HG03039 (cell line): ENCODE results near the gene CACTIN.
"Not testable (repeated sequence)": the region's sequence is repeated elsewhere in the genome, so short reads cannot be mapped to it uniquely, and the experiment has no call there.

Source experiments
- ATAC-seq: cut with Tn5 transposase; IDR thresholded peaks from one replicate; pipeline ENCODE4 v1.9.1; 2021; ENCODE audit warnings: mild to moderate bottlenecking, moderate library complexity; ENCODE audit not compliant: unreplicated experiment

CACTIN gene

DNA sequence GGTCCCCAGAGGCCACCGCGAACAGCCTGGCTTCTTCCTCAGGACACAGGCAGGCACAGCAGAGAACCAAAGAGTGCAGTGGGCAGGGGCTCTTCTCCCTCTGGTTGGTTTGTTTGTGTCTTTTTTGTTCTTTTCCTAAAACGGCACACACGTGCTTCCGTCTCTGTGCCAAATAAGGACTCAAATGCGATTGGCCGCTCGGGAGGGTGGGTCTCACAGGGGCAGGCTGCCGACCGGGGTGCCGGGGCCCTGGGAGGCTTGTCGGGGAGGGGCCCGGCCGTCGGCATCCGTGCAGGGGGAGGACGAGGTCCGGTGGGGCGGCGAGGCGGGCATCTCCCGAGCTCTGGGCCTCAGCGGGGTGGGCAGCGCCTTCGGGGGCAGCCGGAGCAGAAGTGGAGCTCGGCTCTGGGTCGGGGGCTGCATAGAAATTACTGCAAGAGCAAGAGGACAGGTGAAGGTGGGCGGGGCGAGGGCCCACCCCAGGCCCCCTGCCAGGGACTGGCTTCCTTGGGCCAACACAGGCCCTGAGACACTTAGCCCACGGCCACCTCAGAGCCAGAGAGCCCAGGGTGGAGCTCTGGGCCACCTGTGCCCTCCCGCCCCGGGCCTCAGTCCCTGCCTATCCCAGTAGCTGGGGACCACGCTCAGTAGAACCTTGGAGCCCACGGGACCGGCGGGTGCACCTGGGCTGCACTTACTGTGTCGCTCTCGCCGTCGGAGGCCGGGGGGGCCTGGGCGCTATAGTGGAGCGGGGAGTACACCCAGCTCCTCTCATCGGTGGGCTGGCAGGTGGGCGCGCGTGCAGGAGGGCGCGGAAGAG, 6.4 kb upstream of the CACTIN start:
- ATAC-seq: no peak

DNA sequence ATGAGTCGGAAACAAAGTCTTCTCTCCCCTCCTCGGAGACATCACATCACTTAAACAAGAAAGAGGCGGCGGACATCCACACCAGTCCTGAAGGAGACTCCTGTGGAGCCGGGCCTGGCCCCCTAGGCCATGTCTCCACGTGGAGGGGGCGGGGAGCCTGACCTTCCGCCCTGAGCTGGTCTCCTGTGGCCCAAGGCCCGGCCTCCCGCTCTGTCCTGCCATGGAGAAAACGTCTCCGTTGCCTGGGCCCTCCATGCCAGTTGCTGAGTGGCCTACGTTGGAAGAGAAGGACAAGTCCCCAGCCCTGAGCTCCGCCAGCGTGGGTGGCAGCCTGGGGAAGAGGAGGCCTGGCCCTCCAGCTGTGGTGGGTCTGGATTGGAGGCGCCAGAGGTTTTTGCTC, 5.5 kb upstream of the CACTIN start:
- no peak for ATAC-seq

DNA sequence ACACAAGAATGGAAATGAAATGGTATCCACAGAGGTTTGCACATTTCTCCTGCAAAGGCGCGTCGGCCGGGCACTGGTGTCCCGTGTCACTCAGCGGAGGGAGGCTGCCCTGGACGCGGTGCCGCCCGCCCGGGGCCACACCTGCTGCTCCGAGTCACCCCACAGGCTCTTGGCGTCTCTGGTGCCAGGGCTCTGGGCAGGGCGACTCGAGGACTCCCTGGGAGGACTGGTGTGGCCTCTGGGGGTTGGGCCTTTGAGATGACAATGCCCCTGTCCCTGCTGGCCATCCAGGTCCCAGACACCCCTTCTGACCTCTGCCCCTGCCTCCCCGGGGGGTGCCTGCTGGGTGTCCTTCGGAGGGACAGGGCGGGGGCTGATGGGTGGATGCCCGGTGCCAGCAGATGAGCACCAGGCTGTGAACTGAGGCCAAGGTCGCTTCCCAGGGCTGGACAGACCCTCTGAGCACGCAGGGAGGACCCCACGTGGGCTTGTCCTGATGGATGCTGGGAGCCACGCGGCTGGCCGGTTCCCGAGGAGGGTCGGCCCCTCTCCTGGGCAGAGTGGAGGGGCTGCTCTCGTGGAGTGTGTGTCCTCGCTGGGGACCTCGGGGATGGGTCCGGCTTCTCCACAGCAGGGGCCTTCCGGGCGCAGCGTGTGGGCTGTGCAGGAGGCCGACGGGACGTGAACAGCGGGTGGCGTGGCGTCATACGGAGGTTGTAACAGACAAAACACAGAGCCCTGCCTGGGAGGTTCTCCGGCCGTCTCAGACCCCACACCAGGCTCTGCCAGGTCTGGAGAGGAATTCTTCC, 4.7 kb upstream of the CACTIN start:
- no peak for ATAC-seq

DNA sequence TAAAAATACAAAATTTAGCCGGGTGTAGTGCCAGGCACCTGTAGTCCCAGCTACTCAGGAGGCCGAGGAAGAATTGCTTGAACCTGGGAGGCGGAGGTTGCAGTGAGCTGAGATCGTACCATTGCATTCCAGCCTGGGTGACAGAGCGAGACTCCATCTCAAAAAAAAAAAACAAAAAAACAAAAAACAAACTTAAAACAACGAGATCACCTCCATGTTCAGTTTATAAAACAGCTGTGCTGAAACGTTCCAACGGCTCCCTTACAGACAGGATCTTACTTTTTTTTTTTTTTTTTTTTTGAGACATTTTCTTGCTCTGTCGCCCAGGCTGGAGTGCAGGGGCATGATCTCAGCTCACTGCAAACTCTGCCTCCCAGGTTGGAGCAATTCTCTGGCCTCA, 2.2 kb upstream of the CACTIN start:
- ATAC-seq: not testable (repeated sequence)

DNA sequence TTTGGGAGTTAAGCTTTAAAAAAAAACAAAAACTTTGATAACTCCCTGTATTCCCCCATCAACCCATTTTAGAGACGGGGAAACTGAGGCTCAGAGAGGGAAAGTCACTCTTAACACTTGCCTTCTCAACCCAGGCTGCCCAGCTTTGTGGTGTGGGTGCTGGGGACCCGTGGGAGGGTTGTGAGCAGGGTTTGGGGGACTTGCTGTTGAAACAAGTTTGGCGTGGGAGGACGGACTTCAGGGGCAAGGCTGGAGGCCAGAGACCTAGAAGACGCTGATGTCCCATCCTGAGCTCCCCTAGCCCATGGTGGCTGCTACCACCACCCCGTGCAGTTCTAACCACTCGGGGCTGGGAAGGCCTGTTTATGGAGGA, 747 bp upstream of the CACTIN start:
- no peak for ATAC-seq

DNA sequence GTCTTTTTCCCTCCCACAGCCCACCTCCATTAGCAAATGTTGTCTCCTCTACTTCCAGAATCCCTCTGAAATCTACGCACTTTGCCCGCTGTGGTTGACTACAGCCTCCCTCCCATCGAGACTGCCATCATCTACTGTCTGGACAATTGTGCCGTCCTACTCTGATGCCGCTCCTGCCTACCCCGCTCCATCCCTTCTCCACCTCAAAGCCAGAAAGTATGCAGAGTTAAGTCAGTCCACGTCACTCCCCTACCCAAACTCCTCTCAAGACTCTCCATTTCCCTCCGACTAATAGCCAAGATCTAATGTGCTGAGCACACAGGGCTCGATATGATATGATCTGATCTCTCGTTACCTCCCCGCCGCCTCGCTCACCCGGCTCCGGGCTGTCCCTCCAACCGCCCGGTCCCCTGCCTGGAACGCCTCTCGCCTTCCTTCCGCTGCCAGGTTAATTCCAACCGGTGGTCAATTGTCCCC, 556 bp downstream of the CACTIN start:
- ATAC-seq: peak; percentile 10

DNA sequence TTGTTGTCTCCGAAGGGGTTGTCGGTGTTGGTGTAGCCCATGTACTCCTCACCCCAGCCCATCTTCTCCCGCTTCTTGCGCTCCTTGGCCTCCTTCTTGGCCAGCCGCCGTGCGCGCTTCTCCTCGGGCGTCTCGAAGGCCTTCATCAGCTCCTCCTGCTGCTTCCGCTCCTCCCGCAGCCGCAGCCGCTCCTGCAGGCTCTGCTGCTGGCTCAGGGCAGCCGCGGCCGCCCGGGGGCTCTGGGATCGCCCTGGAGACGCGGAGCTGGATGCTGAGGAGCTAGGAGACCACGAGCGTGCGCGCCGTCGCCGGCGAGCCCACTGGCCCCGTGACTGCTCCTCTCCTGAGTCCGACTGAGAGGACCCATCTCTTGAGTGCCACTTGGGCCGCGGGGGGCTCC, 2.9 kb downstream of the CACTIN start:
- no peak for ATAC-seq

DNA sequence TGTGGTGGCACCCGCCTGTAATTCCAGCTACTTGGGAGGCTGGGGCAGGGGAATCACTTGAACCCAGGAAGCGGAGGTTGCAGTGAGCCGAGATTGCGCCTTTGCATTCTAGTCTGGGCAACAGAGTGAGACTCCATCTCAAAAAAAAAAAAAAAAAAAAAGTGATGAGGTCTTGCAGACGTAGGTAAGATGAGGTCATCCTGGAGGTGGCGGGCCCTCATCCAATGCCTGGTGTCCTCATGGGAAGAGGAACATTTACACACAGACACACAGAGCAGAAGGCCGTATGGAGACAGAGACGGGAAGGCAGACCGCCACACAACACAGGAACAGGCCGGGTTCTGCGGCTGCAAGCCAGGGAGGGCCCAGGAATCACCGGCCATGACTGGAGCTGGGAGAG, 4.4 kb downstream of the CACTIN start:
- no peak for ATAC-seq

DNA sequence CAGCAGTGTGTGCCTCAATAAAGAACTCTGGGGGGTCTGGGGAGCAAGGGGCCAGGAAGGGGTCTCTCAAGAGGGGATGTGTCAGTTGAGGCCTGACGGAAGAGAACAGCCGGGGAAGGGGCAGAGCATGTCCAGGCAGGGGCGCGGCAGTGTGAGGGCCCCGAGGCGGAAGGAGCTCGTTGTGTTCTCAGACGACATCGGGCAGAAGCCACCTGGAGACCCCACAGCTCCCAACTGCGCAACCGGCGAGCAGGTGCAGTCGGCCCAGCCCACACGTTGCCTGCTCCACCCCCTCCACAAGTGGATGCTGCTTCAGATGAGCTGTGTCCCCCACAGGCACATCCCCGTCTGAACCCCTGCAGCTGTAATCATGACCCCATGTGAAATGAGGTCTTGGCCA, 4.9 kb downstream of the CACTIN start:
- ATAC-seq: no peak

DNA sequence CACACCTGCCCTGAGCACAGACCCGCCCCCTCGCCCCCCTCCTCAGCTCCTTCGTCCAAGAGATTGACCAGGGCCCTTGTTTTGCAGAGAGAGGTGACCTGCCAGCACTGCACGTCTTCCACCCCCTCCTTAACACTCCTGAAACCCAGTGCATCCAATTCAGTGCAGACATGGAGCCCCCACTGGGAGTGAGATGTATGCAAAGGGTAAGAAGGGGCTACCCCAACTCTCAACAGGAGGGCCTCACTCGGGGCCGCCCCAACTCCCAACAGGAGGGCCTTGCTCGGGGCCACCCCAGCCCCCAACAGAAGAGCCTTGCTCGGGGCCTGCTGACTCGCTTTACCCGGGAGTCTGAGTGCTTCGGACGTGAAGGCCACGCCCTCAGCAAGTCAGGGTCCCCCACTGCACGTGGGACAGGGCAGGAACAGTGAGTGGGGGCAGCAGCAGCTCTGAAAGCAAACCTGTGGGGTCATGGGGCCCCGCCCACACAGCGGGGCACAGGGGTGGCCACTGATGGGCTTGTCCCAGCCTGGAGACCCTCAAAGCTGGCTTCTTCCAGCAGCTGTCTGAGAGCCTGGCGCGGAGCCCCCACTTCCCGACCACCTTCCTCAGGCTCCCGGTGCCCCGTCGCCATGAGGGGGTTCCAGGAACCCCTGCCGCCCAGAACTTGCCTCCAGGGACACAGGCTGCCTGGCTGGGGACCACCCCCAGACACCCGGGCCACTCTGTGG, 5.6 kb downstream of the CACTIN start:
- ATAC-seq: no peak

DNA sequence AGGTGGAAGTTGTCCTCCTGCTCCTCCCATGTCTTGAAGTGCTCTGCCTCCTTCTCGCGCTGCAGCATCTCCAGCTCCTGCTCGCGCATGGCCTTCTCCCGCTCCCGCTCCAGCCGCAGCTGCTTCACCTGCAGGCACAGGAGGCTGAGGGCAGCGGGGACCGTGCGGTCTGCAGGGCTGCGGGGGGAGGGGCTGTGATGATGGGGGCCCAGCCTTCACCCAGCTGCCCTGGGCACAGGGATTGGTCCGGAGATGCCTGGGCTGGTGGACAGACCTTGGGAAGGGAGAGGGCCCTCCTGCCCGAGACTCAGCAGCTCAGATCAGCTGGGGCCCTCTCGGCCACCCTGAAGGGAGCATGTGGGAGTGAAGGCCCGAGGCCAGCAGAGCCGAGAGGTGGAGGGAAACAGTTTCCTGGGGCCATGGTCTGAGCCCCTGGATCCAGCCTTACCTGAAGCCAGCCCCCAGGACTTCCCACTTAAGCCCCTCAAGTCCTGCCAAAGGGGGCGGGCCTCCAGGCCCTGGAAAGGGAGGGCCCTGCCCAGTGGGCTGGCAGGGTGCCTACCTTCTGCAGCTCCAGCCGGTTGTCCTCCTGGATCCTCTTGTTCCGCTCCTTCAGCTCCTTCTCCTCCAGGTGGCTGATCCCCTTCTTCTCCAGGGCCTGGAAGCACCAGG, 6.3 kb downstream of the CACTIN start:
- ATAC-seq: no peak

DNA sequence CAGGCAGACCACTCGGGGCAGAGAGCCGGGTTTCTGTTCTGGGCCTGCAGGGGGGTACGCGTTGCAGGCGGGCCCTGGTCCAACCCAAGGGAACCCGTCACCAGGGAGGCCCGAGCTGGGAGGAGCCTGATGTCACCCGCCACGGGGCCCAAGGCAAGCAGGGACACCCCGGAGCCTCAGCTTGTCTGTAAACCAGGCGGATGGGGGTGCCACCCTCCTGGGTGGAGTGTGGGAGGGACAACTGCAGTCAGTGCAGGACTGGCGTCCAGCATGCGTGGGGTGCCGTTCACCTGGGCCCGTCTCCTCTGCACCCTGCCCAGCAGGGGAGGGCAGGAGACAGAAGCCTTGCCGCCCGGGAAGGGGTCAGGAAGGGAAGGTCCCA, 7.0 kb downstream of the CACTIN start:
- no peak for ATAC-seq

DNA sequence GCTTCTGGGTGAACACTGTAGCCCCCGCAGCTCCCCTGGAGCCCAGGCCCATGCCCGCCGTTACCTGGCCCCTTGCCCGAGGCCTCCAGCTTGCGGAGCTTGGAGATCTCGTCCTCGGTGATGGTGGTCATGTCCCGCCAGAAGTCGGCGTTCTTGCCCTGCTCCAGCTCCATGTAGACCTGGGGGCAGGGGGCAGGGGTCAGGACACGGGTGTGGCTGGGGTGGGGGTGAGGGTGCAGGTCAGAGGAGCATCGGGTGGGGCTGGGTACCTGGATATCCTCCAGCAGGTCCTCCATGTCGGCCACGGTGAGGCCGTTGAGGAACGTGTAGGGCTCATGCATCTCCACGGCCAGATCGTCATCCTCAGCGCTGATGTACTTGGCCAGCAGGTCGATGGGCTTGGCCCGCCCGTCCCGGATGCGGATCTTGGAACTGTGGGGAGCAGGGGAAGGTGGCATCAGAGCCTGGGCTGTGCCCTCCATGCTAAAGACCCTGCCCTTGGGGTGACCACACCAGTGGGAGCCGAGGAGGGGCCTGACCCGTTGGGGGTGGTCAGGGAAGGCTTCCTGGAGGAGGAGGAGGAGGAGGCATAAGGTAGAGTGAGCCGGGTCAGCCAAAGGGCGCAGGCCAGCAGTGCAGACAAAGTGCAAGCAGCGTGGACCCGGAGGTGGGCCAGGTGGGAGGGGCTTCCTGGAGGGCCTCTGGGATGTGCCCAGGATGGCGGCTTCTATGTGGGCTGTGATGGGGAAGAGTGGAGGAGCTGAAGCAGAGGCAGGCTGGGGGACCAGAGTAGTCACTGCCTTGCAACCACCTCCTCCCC, 7.6 kb downstream of the CACTIN start:
- no peak for ATAC-seq

DNA sequence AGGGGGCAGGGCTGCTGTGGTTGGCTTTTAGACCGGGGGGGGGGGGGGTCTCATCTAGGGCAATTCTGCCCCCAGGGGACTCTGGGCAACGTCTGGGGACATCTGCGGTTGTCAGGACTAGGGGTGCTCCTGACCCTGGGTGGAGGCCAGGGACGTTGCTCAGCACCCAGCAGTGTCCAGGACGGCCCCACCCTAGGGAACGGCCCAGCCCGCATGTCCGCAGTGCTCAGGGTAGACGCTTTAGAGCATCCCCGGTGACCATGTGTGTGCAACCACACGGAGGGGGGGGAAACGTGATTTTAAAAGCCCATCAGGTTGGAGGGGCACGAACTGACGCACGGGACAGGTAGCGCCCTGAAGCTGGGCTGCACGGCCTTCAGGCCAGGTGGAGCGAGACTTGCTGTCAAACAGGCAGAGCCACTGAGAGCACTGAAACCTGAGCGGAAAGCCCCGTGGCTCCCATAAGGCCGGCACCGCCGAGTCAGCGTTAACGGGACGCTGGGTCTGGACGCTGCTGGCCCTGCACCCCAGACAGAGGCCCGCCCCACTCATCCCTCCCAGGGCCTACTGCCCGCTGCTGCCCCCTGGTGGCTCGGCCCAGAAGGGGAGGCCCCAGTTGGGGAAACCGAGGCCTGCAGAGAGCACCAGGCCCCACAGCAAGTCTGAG, 8.3 kb downstream of the CACTIN start:
- ATAC-seq: no peak

DNA sequence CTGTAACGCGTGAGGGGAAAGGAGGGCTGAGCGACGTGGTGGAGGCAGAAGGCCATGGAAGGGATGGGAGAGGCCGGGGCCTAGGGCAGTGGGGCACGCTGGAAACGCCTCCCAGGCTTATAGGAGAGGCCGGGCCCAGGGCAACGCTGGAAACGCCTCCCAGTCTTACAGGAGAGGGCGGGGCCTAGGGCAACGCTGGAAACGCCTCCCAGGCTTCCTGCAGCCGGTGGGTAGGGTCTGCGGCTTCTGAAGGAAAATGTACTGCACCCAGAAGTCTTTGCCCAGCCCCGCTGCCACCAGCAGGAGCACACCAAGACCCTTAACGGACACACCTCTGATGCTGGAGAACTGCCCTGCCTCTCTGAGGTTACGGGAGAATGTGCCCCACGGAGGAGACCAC, 9.1 kb downstream of the CACTIN start:
- no peak for ATAC-seq

DNA sequence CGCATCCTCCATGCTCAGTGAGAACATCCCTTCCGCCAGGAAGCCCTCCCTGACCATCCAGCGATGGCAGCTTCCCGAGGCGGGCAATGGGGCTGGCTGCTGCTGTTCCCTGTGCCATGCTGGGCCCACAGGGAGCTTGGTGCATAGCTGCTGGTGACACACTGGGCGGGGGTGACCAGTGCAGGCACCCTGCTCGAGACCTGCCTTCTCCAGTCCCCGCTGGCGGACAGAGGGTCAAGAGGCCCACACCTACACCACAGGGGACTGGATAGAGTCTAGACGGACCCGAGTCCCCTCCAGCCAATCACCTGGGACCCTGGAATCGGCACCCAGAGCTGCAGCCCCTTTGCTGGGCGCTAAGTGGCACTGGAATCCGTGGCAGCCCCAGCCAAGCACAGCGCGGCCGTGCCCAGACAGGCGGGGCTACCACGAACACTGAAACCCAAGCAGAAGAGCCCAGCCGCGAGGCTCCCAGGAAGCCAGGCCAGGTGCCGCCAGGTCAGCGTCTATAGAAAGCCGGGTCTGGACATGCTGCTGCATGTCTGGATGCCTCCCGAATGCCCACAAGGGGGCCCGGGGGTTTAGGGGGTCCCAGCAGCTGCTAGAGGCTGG, 11.0 kb downstream of the CACTIN start:
- ATAC-seq: no peak

DNA sequence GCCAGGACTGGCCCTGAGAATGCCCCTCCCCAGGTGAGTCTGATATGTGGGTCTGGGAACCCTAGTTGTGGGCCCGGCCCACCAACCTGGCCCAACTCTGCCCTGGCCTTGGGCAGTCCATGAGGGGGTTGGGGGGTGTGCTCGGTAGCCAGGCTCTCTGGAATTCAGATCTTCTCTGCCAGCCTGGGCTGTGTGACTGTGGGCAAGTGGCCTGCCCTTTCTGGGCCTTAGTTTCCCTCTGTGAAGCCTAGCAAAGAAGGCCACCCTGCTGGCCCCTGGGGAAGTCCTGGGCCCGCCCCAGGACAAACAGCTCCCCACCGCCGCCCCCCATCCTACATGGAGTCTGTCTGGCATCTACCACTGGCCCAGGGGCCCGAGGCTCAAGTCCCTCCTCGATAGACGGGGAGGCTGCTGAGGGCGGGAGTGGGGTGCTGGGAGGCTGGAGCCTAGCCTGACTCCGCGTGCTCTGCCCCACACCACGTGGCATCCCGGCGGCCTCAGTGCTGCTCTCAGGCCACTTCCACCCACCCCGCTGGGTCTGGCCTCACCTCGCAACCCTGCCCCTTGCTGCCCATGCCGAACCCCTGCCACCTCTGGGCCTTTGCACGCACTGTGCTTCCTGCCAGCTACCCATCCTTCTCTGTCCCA, 11.6 kb downstream of the CACTIN start:
- ATAC-seq: no peak

DNA sequence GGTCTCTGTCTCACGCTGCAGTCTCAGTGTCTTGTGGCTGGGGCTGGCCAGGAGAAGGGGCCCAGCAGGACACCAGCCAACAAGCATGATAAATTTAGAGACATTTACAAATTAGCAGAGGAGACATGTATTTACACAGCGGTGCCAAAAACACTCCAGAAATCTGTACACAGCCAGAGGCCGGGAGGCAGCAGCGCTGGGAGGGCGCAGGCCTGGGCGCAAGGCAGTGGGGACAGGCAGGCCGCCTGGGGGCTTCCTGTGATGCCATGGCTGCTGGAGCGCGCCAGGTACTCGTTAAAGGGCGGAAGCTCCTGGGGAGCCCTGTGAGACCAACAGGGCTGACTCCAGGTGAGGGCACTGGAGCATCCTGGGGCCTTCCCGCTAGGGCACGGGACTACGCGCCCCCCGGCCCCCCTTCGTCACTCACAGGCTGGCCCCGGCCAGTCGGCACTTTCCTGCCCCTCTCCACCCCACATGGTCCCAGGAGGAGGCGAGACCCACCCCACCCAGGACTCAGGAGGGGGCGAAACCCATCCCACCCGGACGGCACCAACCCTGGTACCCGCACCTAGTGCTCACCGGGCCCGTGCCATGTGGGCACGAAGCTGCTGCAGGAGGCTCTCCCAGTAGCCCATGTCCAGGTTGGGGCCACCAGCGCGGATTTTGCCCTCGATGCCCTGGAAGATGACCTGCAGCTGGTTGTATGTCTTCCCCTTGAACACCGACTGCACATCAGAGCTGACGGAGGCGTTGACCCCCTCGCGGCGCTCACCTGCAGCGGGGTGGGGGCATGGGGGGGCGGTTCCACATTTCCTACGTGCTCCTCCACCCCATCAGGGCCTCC, 12.6 kb downstream of the CACTIN start:
- ATAC-seq: no peak
